ENCODE measurements around the gene NDUFS7.
"Not testable (repeated sequence)": the region's sequence is repeated elsewhere in the genome, so short reads cannot be mapped to it uniquely, and the experiment has no call there.

Gene NDUFS7

GRCh38 chr19:1435378-1435989 lies 51.8 kb downstream of the NDUFS7 start:
- DNase-seq: no peak

GRCh38 chr19:1437609-1438008 lies 53.9 kb downstream of the NDUFS7 start:
- no peak for DNase-seq

DNA sequence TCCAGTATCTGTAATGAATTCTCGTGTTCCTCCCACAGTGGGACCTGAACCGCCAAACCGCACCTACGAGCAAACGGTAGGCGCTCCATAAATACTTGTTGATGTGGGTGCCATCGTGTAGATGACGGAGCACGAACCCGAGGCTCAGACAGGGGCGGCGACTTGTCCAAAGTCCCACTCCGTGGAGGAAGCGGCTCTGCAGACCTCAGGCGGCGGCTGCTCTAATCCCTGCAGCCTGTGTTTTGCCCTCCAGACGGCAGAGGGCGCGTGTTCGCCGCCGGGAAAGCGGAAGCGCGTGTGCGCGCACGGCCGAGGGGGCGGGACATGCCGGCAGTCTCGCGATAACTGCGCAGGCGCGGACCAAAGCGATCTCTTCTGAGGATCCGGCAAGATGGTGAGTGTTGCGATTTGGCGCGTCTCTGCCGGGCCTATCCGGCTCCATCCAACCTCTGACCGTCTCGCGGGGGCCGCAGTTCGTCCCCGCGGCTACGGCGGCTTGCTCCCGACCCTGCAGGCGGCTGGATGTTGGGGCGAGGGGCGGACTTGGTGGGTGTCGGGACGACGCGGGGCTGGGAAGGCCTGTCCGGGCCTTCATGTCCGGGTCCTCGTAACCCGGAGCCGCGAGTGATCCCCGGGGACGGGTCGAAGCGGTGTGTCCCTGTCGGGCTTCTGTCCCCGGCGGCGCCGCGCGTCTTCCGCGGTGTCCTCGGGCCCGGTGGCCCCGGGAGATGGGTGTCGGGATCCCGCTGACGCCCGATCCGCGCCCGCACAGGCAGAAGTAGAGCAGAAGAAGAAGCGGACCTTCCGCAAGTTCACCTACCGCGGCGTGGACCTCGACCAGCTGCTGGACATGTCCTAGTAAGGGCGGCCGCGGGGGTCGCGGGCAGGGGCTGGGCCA lies 54.6 kb downstream of the NDUFS7 start, which contains the start of gene RPS15:
Gene RPS15, plus strand, starts transcription at position 362 of the 898 bp plus-strand sequence. Its CDS starts 30 bp downstream, at position 392.
- peak; percentile 99 for DNase-seq

DNA sequence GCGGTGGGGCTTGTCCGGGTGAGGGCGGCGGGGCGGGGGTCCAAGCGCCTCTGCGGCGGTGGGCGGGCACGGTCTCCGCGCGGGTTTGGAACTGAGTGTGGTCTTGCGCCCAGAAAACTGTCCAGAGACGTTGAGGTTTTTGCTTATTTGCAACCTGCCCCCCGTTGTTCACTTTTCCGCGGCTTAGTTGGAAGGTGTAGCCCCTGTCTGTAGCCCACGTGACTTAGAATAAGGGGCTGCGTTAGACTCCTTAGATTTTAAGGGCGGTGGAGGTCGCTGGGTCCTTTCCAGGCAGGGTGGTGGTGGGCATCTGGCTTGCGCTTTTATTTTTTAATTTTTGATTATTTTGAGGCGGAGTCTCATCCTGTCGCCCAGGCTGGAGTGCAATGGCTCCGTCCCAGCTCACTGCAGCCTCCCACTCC lies 55.2 kb downstream of the NDUFS7 start:
- DNase-seq: peak; percentile 37

DNA sequence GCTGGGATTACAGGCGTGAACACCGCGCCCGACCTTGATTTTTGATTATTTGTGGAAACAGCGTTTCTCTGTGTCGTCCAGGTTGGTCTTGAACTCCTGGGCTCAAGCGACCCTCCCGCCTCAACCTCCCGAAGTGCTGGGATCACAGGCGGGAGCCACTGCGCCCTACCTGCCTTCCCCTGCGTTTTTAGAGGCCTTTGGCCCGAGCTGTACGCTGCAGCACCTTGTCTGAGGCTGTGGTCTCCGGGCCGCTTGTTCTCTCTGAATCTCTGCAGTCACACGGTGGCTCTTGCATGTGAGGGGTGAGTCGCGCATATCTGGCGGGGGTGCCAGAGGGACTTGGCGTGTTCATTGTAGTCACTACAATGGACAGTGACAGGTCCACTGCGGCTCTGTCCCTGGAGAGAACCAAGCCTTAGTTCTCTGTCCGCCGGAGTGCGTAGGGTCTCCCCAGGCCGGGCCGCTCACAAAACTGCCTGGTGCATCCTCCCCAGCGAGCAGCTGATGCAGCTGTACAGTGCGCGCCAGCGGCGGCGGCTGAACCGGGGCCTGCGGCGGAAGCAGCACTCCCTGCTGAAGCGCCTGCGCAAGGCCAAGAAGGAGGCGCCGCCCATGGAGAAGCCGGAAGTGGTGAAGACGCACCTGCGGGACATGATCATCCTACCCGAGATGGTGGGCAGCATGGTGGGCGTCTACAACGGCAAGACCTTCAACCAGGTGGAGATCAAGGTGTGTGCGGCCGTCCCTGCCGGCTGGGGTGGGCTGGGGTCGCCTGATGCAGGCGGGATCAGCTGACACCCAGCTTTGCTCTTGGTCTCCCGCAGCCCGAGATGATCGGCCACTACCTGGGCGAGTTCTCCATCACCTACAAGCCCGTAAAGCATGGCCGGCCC lies 56.1 kb downstream of the NDUFS7 start:
- not testable (repeated sequence) for DNase-seq

- no peak for DNase-seq
These were observed 56.7 kb downstream of the NDUFS7 start for GRCh38 chr19:1440418-1440801.

- DNase-seq: no peak
These were observed 57.3 kb downstream of the NDUFS7 start for GRCh38 chr19:1441022-1441426.

DNA sequence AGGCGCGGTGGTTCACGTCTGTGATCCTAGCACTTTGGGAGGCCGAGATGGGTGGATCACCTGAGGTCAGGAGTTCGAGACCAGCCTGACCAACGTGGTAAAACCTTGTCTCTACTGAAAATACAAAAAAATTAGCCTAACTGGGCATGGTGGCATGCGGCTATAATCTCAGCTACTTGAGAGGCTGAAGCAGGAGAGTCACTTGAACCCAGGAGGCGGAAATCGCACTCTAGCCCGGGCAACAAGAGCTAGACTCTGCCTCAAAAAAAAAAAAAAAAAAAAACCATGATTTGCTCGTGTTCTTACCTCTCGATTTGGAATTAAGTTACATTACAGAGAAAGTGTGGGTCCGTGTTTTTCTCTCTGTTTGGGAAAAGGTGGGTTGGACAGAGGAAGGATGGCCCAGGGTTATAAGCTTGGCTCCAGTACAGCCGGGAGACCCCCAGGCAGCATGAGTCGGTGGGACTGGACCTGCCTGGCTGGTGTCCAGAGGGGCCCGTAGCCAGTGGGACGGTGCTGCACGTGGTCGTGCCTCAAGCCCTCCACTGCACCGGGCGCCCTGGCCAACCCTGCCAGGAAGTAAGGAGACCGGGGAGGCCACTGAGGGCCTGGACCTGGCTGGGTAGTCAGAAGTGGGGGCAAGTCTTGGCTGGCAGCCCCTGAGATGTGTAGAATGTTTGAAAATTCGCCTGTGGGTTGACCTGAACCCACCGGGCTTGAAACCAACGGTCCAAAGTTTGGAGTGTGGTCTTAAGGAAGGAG lies 58.2 kb downstream of the NDUFS7 start:
- DNase-seq: no peak

Measured in retina (tissue), 1 donor.